HEK293T (cell line): ENCODE results near the gene PSME1.

Source experiments
- CTCF ChIA-PET: fragments of 350-600 bp; formaldehyde crosslinking; extraction: SDS; loops from one replicate; lab custom pipeline; 2021; ENCODE audit warnings: antibody characterized with exemption, inconsistent platforms; lab: Yijun Ruan, JAX
- POLR2A ChIA-PET: fragments of 350-600 bp; formaldehyde crosslinking; extraction: SDS; loops from one replicate; lab custom pipeline; 2020; ENCODE audit warnings: antibody characterized with exemption, inconsistent platforms; lab: Yijun Ruan, JAX
- DNase-seq: peaks from one replicate; pipeline ENCODE4 v3.0.0; 2012; ENCODE audit warnings: mixed read lengths; ENCODE audit errors: extremely low spot score
- ARNT ChIP-seq: fragments of 450-650 bp; IDR thresholded peaks from 2 replicates; pipeline ENCODE4 v1.6.1; 2017; ENCODE audit warnings: mild to moderate bottlenecking
- BHLHE40 ChIP-seq: fragments of 450-650 bp; IDR thresholded peaks from 2 replicates; pipeline ENCODE4 v1.6.1; 2016; ENCODE audit warnings: mild to moderate bottlenecking, moderate library complexity, borderline replicate concordance
- CTBP1 ChIP-seq: fragments of 450-650 bp; IDR thresholded peaks from 2 replicates; pipeline ENCODE4 v1.6.1; 2016; ENCODE audit warnings: borderline replicate concordance
- ELF4 ChIP-seq: fragments of 450-650 bp; IDR thresholded peaks from 2 replicates; pipeline ENCODE4 v1.6.1; 2017; ENCODE audit warnings: antibody characterized with exemption
- FOXA1 ChIP-seq: fragments of 450-650 bp; IDR thresholded peaks from 2 replicates; pipeline ENCODE4 v1.6.1; 2016; ENCODE audit warnings: mild to moderate bottlenecking
- FOXK2 ChIP-seq: fragments of 450-650 bp; IDR thresholded peaks from 2 replicates; pipeline ENCODE4 v1.6.1; 2016; ENCODE audit warnings: mild to moderate bottlenecking
- FOXM1 ChIP-seq: fragments of 450-650 bp; IDR thresholded peaks from 2 replicates; pipeline ENCODE4 v1.6.1; 2017; ENCODE audit warnings: mild to moderate bottlenecking, borderline replicate concordance
- HDGF ChIP-seq: fragments of 450-650 bp; IDR thresholded peaks from 2 replicates; pipeline ENCODE4 v1.6.1; 2017; ENCODE audit warnings: antibody characterized with exemption, borderline replicate concordance
- L3MBTL2 ChIP-seq: fragments of 450-650 bp; conservative IDR thresholded peaks from 2 replicates; pipeline ENCODE4 v1.6.1; 2016; ENCODE audit warnings: mild to moderate bottlenecking
- LEF1 ChIP-seq: fragments of 450-650 bp; IDR thresholded peaks from 2 replicates; pipeline ENCODE4 v1.6.1; 2017; ENCODE audit warnings: mild to moderate bottlenecking, borderline replicate concordance
- NFRKB ChIP-seq: fragments of 450-650 bp; IDR thresholded peaks from 2 replicates; pipeline ENCODE4 v1.6.1; 2016; ENCODE audit warnings: mild to moderate bottlenecking, moderate library complexity
- PKNOX1 ChIP-seq: fragments of 450-650 bp; IDR thresholded peaks from 2 replicates; pipeline ENCODE4 v1.6.1; 2016
- SP1 ChIP-seq: fragments of 450-650 bp; IDR thresholded peaks from 2 replicates; pipeline ENCODE4 v1.6.1; 2017
- SUZ12 ChIP-seq: fragments of 450-650 bp; IDR thresholded peaks from 2 replicates; pipeline ENCODE4 v1.6.1; 2016; ENCODE audit warnings: mild to moderate bottlenecking
- TARDBP ChIP-seq: fragments of 450-650 bp; IDR thresholded peaks from 2 replicates; pipeline ENCODE4 v1.6.1; 2016
- ZNF384 ChIP-seq: fragments of 450-650 bp; IDR thresholded peaks from 2 replicates; pipeline ENCODE4 v1.6.1; 2016

PSME1 gene

GRCh38 chr14:24150993-24151392 is 15.0 kb downstream of the PSME1 start:
- CTCF ChIA-PET, result interaction anchor here (3.9 kb wide), 1 partner anchor 10 kb away, joined by 24 read pairs; the partner anchor contains the start of gene IRF9
- DNase-seq, result no peak
- no peak for TF ChIP-seq NFRKB
- TF ChIP-seq PKNOX1, result no peak
- no peak for TF ChIP-seq FOXK2
- no peak for TF ChIP-seq L3MBTL2
- no peak for TF ChIP-seq FOXM1
- TF ChIP-seq LEF1, result no peak
- TF ChIP-seq BHLHE40, result no peak
- TF ChIP-seq TARDBP, result no peak
- no peak for TF ChIP-seq FOXA1
- no peak for TF ChIP-seq SP1
- TF ChIP-seq ELF4, result no peak
- TF ChIP-seq ZNF384, result no peak
- TF ChIP-seq ARNT, result no peak
- TF ChIP-seq CTBP1, result no peak
- TF ChIP-seq SUZ12, result no peak
- no peak for TF ChIP-seq HDGF
- POLR2A ChIA-PET, result interaction anchor here (1.2 to 2.9 kb wide), 4 partner anchors 10 to 57 kb away, joined by 3 to 13 read pairs (median 7); partner anchors contain the start of genes EMC9, IRF9, PCK2 and PSME1

- CTCF ChIA-PET, result interaction anchor here (3.9 kb wide), 1 partner anchor 9 kb away, joined by 24 read pairs; the partner anchor contains the start of gene IRF9
Observed at GRCh38 chr14:24151404-24152080, 15.5 kb downstream of the PSME1 start.

GRCh38 chr14:24155100-24155499 is 19.1 kb downstream of the PSME1 start:
- POLR2A ChIA-PET, result interaction anchor here (0.8 to 2.0 kb wide), 4 partner anchors 8 to 40 kb away, joined by 4 to 9 read pairs (median 6); partner anchors contain the start of genes DCAF11, EMC9, NRL and PSME2
- TF ChIP-seq ELF4 (no peak), L3MBTL2 (no peak), SUZ12 (no peak), ARNT (no peak), FOXK2 (no peak), FOXM1 (no peak), HDGF (no peak), FOXA1 (no peak), LEF1 (no peak), CTBP1 (no peak)
- DNase-seq, result no peak
- CTCF ChIA-PET, result interaction anchor here (1.0 kb wide), 1 partner anchor 97 kb away, joined by 3 read pairs; no protein-coding TSS in a partner anchor

More at GRCh38 chr14:24151404-24152080, 15.5 kb downstream of the PSME1 start:
- TF ChIP-seq CTBP1 (no peak), LEF1 (no peak), FOXM1 (no peak), FOXA1 (no peak), SUZ12 (no peak), SP1 (no peak), PKNOX1 (no peak), NFRKB (no peak), HDGF (no peak), ZNF384 (no peak), FOXK2 (no peak), ARNT (no peak)
- no peak for DNase-seq
- POLR2A ChIA-PET, result interaction anchor here (1.3 to 2.9 kb wide), 3 partner anchors 9 to 16 kb away, joined by 6 to 13 read pairs (median 8); partner anchors contain the start of genes EMC9, IRF9 and PSME1

GRCh38 chr14:24156840-24157239 is 20.8 kb downstream of the PSME1 start:
- CTCF ChIA-PET, result no interaction called here
- POLR2A ChIA-PET, result interaction anchor here (0.8 to 1.7 kb wide), 2 partner anchors 10 to 15 kb away, joined by 3 to 7 read pairs; partner anchors contain the start of genes EMC9 and PSME2
- no peak for DNase-seq
- TF ChIP-seq CTBP1 (no peak), FOXM1 (no peak), FOXK2 (no peak), PKNOX1 (no peak), L3MBTL2 (no peak), HDGF (no peak), SUZ12 (no peak), ELF4 (no peak), BHLHE40 (no peak), ARNT (no peak), LEF1 (no peak), TARDBP (no peak)

GRCh38 chr14:24157331-24157730 is 21.3 kb downstream of the PSME1 start:
- POLR2A ChIA-PET, result interaction anchor here (0.8 to 1.7 kb wide), 2 partner anchors 11 to 16 kb away, joined by 3 to 7 read pairs; partner anchors contain the start of genes EMC9 and PSME2
- DNase-seq, result no peak
- TF ChIP-seq ELF4 (no peak), FOXM1 (no peak), NFRKB (no peak), BHLHE40 (no peak), SP1 (no peak), PKNOX1 (no peak), CTBP1 (no peak), SUZ12 (no peak), FOXK2 (no peak), ZNF384 (no peak), HDGF (no peak), FOXA1 (no peak)
- CTCF ChIA-PET, result no interaction called here
